Measurements from ENCODE around the gene MARK4.

GRCh38 chr19:45295873-45296272, 44.8 kb downstream of the MARK4 start:
- TF ChIP-seq CTCF (IDR thresholded peaks at IDR 0.05) (no peak), POLR2A (IDR thresholded peaks at IDR 0.05) (no peak)

Measured in adrenal gland (tissue), 5 donors.